Liver (tissue), 9 donors: ENCODE measurements around the gene PARK7. TPM values are rescaled to one million over a fixed set of nuclear protein-coding genes. Genes with fewer than 3 reads are reported as not detected.

Source experiments
- DNase-seq: peaks from one replicate; pipeline ENCODE4 v3.0.0-alpha.2; 2017; ENCODE audit warnings: low spot score
- H3K27ac ChIP-seq, 2 donors: one replicate each; pipeline ENCODE4 v1.7.0; 2013; ENCODE audit warnings: inconsistent platforms in 2 of 2, low read length in 2 of 2, control low read depth in 1 of 2, low read depth in 1 of 2, mild to moderate bottlenecking in 1 of 2
- H3K27me3 ChIP-seq, 4 donors: one replicate each; pipeline versions ENCODE4 v1.6.1 to v1.7.0; 2013; ENCODE audit warnings: low read length in 3 of 4, inconsistent platforms in 1 of 4, mild to moderate bottlenecking in 1 of 4, moderate library complexity in 1 of 4; ENCODE audit not compliant: control insufficient read depth in 4 of 4, insufficient read depth in 4 of 4
- H3K36me3 ChIP-seq, 4 donors: one replicate each; pipeline versions ENCODE4 v1.6.1 to v1.7.0; 2013; ENCODE audit warnings: low read length in 3 of 4, mild to moderate bottlenecking in 3 of 4, low read depth in 1 of 4, moderate library complexity in 1 of 4; ENCODE audit not compliant: control insufficient read depth in 4 of 4, insufficient read depth in 3 of 4
- H3K4me1 ChIP-seq, 4 donors: one replicate each; pipeline versions ENCODE4 v1.6.1 to v1.7.0; 2013; ENCODE audit warnings: low read length in 3 of 4, mild to moderate bottlenecking in 3 of 4, moderate library complexity in 1 of 4; ENCODE audit not compliant: control insufficient read depth in 4 of 4, insufficient read depth in 4 of 4
- H3K4me3 ChIP-seq, 3 donors: one replicate each; pipeline versions ENCODE4 v1.6.1 to v1.7.0; 2013; ENCODE audit warnings: low read length in 3 of 3, control low read depth in 1 of 3, low read depth in 1 of 3, mild to moderate bottlenecking in 1 of 3
- H3K9ac ChIP-seq, 2 donors: one replicate each; pipeline ENCODE4 v1.7.0; 2013; ENCODE audit warnings: low read length in 2 of 2, mild to moderate bottlenecking in 2 of 2, moderate library complexity in 2 of 2, control low read depth in 1 of 2, low read depth in 1 of 2
- H3K9me3 ChIP-seq, 4 donors: one replicate each; pipeline versions ENCODE4 v1.6.1 to v1.7.0; 2013; ENCODE audit warnings: low read length in 3 of 4; ENCODE audit not compliant: control insufficient read depth in 4 of 4
- ATF3 ChIP-seq: IDR thresholded peaks from 2 replicates; pipeline ENCODE4 v1.6.1; 2016; ENCODE audit warnings: antibody characterized with exemption
- CTCF ChIP-seq: fragments of 150-350 bp; IDR thresholded peaks from 2 replicates; pipeline ENCODE4 v1.5.1; 2017; ENCODE audit warnings: improper control_type of control experiment, low read depth, low read length; ENCODE audit not compliant: missing input control
- EGR1 ChIP-seq, 2 donors: IDR thresholded peaks; 2 replicates each; pipeline ENCODE4 v1.6.1; 2016 to 2018; ENCODE audit warnings: antibody characterized with exemption in 2 of 2, low read depth in 2 of 2
- FOXA1 ChIP-seq: IDR thresholded peaks from 2 replicates; pipeline ENCODE4 v1.6.1; 2016; ENCODE audit warnings: antibody characterized with exemption
- FOXA2 ChIP-seq: IDR thresholded peaks from 2 replicates; pipeline ENCODE4 v1.6.1; 2016; ENCODE audit warnings: antibody characterized with exemption
- GABPA ChIP-seq, 2 donors: IDR thresholded peaks in 1 of 2; conservative IDR thresholded peaks in 1 of 2; 2 replicates each; pipeline ENCODE4 v1.6.1; 2016; ENCODE audit warnings: antibody characterized with exemption in 2 of 2, mild to moderate bottlenecking in 1 of 2, moderate library complexity in 1 of 2
- HNF4A ChIP-seq, 2 donors: conservative IDR thresholded peaks; 2 replicates each; pipeline ENCODE4 v1.6.1; 2016; ENCODE audit warnings: antibody characterized with exemption in 2 of 2, mild to moderate bottlenecking in 2 of 2
- HNF4G ChIP-seq: IDR thresholded peaks from 2 replicates; pipeline ENCODE4 v1.6.1; 2016; ENCODE audit warnings: antibody characterized with exemption
- JUND ChIP-seq, 2 donors: IDR thresholded peaks; 2 replicates each; pipeline ENCODE4 v1.6.1; 2016; ENCODE audit warnings: antibody characterized with exemption in 2 of 2
- MAX ChIP-seq: IDR thresholded peaks from 2 replicates; pipeline ENCODE4 v1.6.1; 2016; ENCODE audit warnings: antibody characterized with exemption
- NR2F2 ChIP-seq: IDR thresholded peaks from 2 replicates; pipeline ENCODE4 v1.6.1; 2016; ENCODE audit warnings: antibody characterized with exemption
- RAD21 ChIP-seq, 2 donors: IDR thresholded peaks; 2 replicates each; pipeline ENCODE4 v1.6.1; 2016; ENCODE audit warnings: antibody characterized with exemption in 2 of 2, mild to moderate bottlenecking in 2 of 2
- REST ChIP-seq: IDR thresholded peaks from 2 replicates; pipeline ENCODE4 v1.6.1; 2016; ENCODE audit warnings: antibody characterized with exemption, mild to moderate bottlenecking
- RXRA ChIP-seq, 2 donors: IDR thresholded peaks; 2 replicates each; pipeline ENCODE4 v1.6.1; 2017 to 2018; ENCODE audit warnings: antibody characterized with exemption in 2 of 2, mild to moderate bottlenecking in 1 of 2
- SP1 ChIP-seq: IDR thresholded peaks from 2 replicates; pipeline ENCODE4 v1.6.1; 2018; ENCODE audit warnings: antibody characterized with exemption, mild to moderate bottlenecking
- TAF1 ChIP-seq: conservative IDR thresholded peaks from 2 replicates; pipeline ENCODE4 v1.6.1; 2016; ENCODE audit warnings: antibody characterized with exemption, mild to moderate bottlenecking
- YY1 ChIP-seq: IDR thresholded peaks from 2 replicates; pipeline ENCODE4 v1.6.1; 2016; ENCODE audit warnings: antibody characterized with exemption, mild to moderate bottlenecking
- ZBTB33 ChIP-seq: IDR thresholded peaks from 2 replicates; pipeline ENCODE4 v1.6.1; 2016; ENCODE audit warnings: antibody characterized with exemption
- WGBS: extraction: QIAGEN DNeasy Blood & Tissue Kit; methylation state at CpG from one replicate; pipeline ENCODE4 v1.1.7; 2013; 5-methylcytosine and 5-hydroxymethylcytosine counted together
- polyA plus RNA-seq, 2 donors: library from polyadenylated mRNA; stranded (reverse) in 1 of 2; unstranded in 1 of 2; fragments of 200-250 nt in 1 of 2; fragments of >200 nt in 1 of 2; fragmentation: Nextera tagmentation in 1 of 2; extraction: Ambion mirVana in 1 of 2; gene quantifications; one replicate each; pipeline versions ENCODE4 v1.2.1 to v1.2.3, GENCODE V29; 2013 to 2015
- total RNA-seq, 2 donors: library from RNA; depleted of rRNA; stranded (reverse); fragments of >200 nt; gene quantifications; one replicate each; pipeline ENCODE4 v1.2.3, GENCODE V29; 2014
- donor health status: healthy.
- donor health status: healthy.
- donor health status: healthy.
- donor health status: healthy.
- donor health status: healthy.

PARK7 gene
- total and polyA plus RNA-seq, 4 donors = 107 to 297 (median 181) TPM

GRCh38 chr1:7970246-7970645, 8.7 kb downstream of the PARK7 start:
- Histone ChIP-seq H3K27ac (no peak overlapping the region), H3K4me3 (no peak overlapping the region), H3K27me3 (no peaks in the 10 kb centered on the region), H3K36me3 (peaks cover 18 to 45% (median 36%) of the 10 kb centered on the region in 4 donors), H3K4me1 (peaks cover 0 to 35% (median 30%) of the 10 kb centered on the region in 4 donors), H3K9me3 (no peaks in the 10 kb centered on the region), H3K9ac (no peak overlapping the region)
- no peak for DNase-seq
- WGBS = 89% methylated on average over 2 of the region's 2 CpGs
- TF ChIP-seq GABPA (IDR thresholded peaks at IDR 0.05 in 1 of 2, conservative IDR thresholded peaks at IDR 0.05 in 1 of 2) (no peak), CTCF (no peak), MAX (no peak), TAF1 (no peak), RXRA (IDR thresholded peaks at IDR 0.05) (no peak), SP1 (no peak), YY1 (no peak), NR2F2 (no peak), JUND (IDR thresholded peaks at IDR 0.05) (no peak), FOXA1 (no peak), FOXA2 (no peak), ATF3 (no peak), ZBTB33 (no peak), HNF4A (conservative IDR thresholded peaks at IDR 0.05) (no peak), EGR1 (IDR thresholded peaks at IDR 0.05; ENCODE audit: low read depth in 2 of 2) (no peak), REST (no peak), HNF4G (no peak), RAD21 (IDR thresholded peaks at IDR 0.05) (no peak)
